ENCODE results near the gene PPM1L. TPM values are rescaled to one million over a fixed set of nuclear protein-coding genes. Genes with fewer than 3 reads are reported as not detected.

PPM1L gene
- total RNA-seq, 4 donors from 2014 or later, result 31.5 to 40.2 (median 34.0) TPM

GRCh38 chr3:160804762-160805161 lies 48.7 kb downstream of the PPM1L start:
- H3K4me3 ChIP-seq, result no peak overlapping the region
- no peaks in the 10 kb centered on the region for H3K27me3 ChIP-seq
- H3K27ac ChIP-seq, result peak overlapping the region; percentile 49
- 14% methylated on average over 1 of the region's 1 CpG for WGBS
- peaks cover 63% of the 10 kb centered on the region for H3K4me1 ChIP-seq
- H3K9me3 ChIP-seq, result no peaks in the 10 kb centered on the region
- TF ChIP-seq POLR2AphosphoS5 (IDR thresholded peaks at IDR 0.05), result no peak
- no peak for TF ChIP-seq EP300 (IDR thresholded peaks at IDR 0.05)
- no peak for TF ChIP-seq POLR2A (IDR thresholded peaks at IDR 0.05)
- TF ChIP-seq CTCF (IDR thresholded peaks at IDR 0.05), result no peak
- no peaks in the 10 kb centered on the region for H3K36me3 ChIP-seq
- DNase-seq (ENCODE audit: low spot score in 2 of 2), result no peak

- DNase-seq (ENCODE audit: low spot score in 2 of 2), result no peak
- Histone ChIP-seq H3K4me1 (peaks cover 57% of the 10 kb centered on the region), H3K9me3 (no peaks in the 10 kb centered on the region), H3K27ac (no peak overlapping the region), H3K36me3 (no peaks in the 10 kb centered on the region), H3K27me3 (no peaks in the 10 kb centered on the region), H3K4me3 (no peak overlapping the region)
- TF ChIP-seq POLR2AphosphoS5 (IDR thresholded peaks at IDR 0.05) (no peak), POLR2A (IDR thresholded peaks at IDR 0.05) (no peak), EP300 (IDR thresholded peaks at IDR 0.05) (no peak), CTCF (IDR thresholded peaks at IDR 0.05) (no peak)
These were observed 50.1 kb downstream of the PPM1L start for GRCh38 chr3:160806094-160806493.

GRCh38 chr3:160806686-160807085 lies 50.7 kb downstream of the PPM1L start:
- Histone ChIP-seq H3K27ac (no peak overlapping the region), H3K36me3 (no peaks in the 10 kb centered on the region), H3K27me3 (no peaks in the 10 kb centered on the region), H3K4me3 (no peak overlapping the region), H3K9me3 (no peaks in the 10 kb centered on the region), H3K4me1 (peaks cover 57% of the 10 kb centered on the region)
- no peak for TF ChIP-seq EP300 (IDR thresholded peaks at IDR 0.05)
- 87% methylated on average over 3 of the region's 3 CpGs for WGBS
- no peak for DNase-seq (ENCODE audit: low spot score in 2 of 2)

- TF ChIP-seq POLR2AphosphoS5 (IDR thresholded peaks at IDR 0.05), result no peak
- no peaks in the 10 kb centered on the region for H3K36me3 ChIP-seq
- no peak overlapping the region for H3K27ac ChIP-seq
- H3K4me1 ChIP-seq, result peaks cover 48% of the 10 kb centered on the region
- H3K9me3 ChIP-seq, result no peaks in the 10 kb centered on the region
- H3K27me3 ChIP-seq, result no peaks in the 10 kb centered on the region
- 39% methylated on average over 3 of the region's 3 CpGs for WGBS
- no peak overlapping the region for H3K4me3 ChIP-seq
- no peak for DNase-seq (ENCODE audit: low spot score in 2 of 2)
These were observed 52.8 kb downstream of the PPM1L start for GRCh38 chr3:160808838-160809237.

- no peak overlapping the region for H3K27ac ChIP-seq
- H3K36me3 ChIP-seq, result no peaks in the 10 kb centered on the region
- no peaks in the 10 kb centered on the region for H3K9me3 ChIP-seq
- TF ChIP-seq CTCF (IDR thresholded peaks at IDR 0.05), result no peak
- DNase-seq (ENCODE audit: low spot score in 2 of 2), result no peak
- H3K27me3 ChIP-seq, result no peaks in the 10 kb centered on the region
- H3K4me3 ChIP-seq, result no peak overlapping the region
- peaks cover 45% of the 10 kb centered on the region for H3K4me1 ChIP-seq
- WGBS, result 50% methylated on average over 2 of the region's 2 CpGs
These were observed 53.4 kb downstream of the PPM1L start for GRCh38 chr3:160809453-160809852.

DNA sequence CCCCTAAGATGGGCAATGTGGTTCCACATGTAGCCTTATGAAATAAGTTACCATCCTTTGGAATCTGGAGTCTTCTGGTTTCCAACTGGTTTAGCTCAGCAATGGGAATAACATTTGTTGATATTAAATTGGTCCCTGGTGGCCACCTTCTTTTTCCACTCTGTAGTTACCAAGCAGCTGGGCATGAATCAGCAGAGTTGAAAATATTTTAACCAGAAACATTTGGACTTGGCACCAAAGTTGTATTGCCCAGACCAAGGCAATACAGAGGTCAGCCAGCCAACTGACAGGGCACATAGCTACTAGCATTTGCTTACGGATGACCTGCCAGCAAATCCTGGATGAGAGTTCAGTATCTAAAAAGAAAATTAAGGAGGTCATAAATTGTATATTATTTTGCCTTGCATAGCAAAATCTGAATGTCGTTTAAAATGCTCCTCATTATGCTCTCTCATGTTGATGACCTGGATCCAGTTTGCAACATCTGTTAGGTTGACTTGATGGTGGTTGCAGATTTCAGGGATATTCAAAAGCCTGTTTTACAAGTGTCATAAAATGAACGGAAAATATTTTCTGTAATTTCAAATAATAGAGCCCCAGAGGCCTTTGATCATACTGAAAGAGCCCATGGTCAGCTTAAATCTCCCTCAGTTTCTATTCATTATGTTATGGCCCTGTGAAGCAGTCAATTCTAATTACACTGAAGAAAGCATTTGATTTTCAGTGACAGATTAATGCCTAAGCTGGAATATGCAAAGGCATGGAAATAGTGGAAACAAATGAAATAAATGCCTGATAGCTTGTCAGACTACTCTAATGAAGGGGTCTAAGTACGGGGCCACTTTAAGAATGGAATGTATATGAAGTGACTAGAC lies 54.6 kb downstream of the PPM1L start:
- DNase-seq (ENCODE audit: low spot score in 2 of 2), result no peak
- peak overlapping the region; percentile 56 for H3K27ac ChIP-seq
- WGBS, result 49% methylated on average over 4 of the region's 4 CpGs
- H3K27me3 ChIP-seq, result no peaks in the 10 kb centered on the region
- H3K9me3 ChIP-seq, result no peaks in the 10 kb centered on the region
- H3K36me3 ChIP-seq, result no peaks in the 10 kb centered on the region
- peaks cover 33% of the 10 kb centered on the region for H3K4me1 ChIP-seq
- H3K4me3 ChIP-seq, result no peak overlapping the region
- TF ChIP-seq POLR2A (IDR thresholded peaks at IDR 0.05) (no peak), POLR2AphosphoS5 (IDR thresholded peaks at IDR 0.05) (no peak), EP300 (IDR thresholded peaks at IDR 0.05) (no peak), CTCF (IDR thresholded peaks at IDR 0.05) (no peak)

All from suprapubic skin (tissue), 4 donors.